PFSK-1 (cell line): ENCODE results near the gene SEPTIN2.

Experiments used
- POLR2AphosphoS5 ChIP-seq: IDR thresholded peaks from 2 replicates; pipeline ENCODE4 v1.6.1; 2012; ENCODE audit warnings: low read depth, mild to moderate bottlenecking, control low read depth, low read length, moderate library complexity
- REST ChIP-seq, 2 experiments: IDR thresholded peaks; 2 replicates each; pipeline versions ENCODE4 v1.6.1 to v1.8.0; 2011 to 2012; ENCODE audit warnings: low read depth in 2 of 2, low read length in 2 of 2, control low read depth in 1 of 2, inconsistent platforms in 1 of 2, mild to moderate bottlenecking in 1 of 2, moderate library complexity in 1 of 2; ENCODE audit not compliant: insufficient read depth in 1 of 2
- SIN3A ChIP-seq: IDR thresholded peaks from 2 replicates; pipeline ENCODE4 v1.6.1; 2012; ENCODE audit warnings: mild to moderate bottlenecking, low read length, moderate library complexity, borderline replicate concordance; ENCODE audit not compliant: insufficient read depth
- TAF1 ChIP-seq: IDR thresholded peaks from 2 replicates; pipeline ENCODE4 v1.6.1; 2012; ENCODE audit warnings: low read length, control low read depth, borderline replicate concordance; ENCODE audit not compliant: insufficient read depth

- TF ChIP-seq REST (IDR thresholded peaks at IDR 0.05; ENCODE audit: insufficient read depth in 1 of 2, low read depth in 2 of 2, low read length in 2 of 2) (no peak), POLR2AphosphoS5 (no peak), TAF1 (no peak), SIN3A (no peak)
These were observed 3.6 kb upstream of the SEPTIN2 start for GRCh38 chr2:241312082-241312481.
